ENCODE results near the gene INO80D. TPM values are rescaled to one million over a fixed set of nuclear protein-coding genes. Genes with fewer than 3 reads are reported as not detected.
"Not testable (repeated sequence)": the region's sequence is repeated elsewhere in the genome, so short reads cannot be mapped to it uniquely, and the experiment has no call there.

Gene INO80D
- total RNA-seq, 2 experiments from 2014 or later: 45.3 to 48.9 TPM

DNA sequence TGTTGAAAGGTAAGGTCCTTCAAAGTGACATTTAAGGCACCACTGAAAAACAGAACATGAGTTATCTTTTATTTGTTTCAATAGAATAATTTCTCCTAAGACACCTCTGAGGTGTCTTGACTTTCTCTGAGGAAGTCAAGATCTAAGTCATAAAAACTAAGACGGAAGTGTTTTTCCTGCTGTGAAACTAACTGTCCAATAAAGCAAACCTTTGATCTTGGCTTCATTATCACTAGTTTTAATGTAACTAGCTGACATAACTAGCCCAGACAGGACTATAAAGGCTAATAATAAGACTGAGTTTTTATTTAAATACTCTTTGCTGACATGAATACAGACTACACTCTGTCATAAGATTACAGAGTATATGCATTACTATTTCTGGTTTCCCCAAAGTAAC is 36.6 kb downstream of the INO80D start:
- intact Hi-C loops (cut with DNase I, micrococcal nuclease): no loop called here
- H3K36me3 ChIP-seq (ENCODE audit: insufficient read depth, low read length): peaks cover 34% of the 10 kb centered on the region

DNA sequence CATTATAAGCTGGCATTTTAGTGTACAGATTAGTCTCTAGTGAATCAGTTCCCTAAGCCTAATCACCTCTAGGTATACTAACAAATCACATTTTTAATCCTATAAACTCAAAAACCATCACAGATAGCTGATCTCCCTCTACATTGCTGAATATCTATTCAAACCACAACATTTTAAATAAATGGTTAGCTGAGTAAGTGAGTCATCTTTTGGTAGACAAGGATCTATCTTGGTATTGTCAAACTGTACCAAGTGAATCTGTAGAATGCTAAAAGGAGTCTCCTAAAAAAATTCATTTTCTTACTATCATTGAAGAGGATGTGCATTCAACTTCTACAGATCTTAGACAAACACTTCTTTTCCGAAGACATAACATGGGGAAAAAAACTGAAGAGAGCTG is 40.7 kb downstream of the INO80D start:
- no peaks in the 10 kb centered on the region for H3K27me3 Mint-ChIP-seq
- peaks cover 33% of the 10 kb centered on the region for H3K4me1 Mint-ChIP-seq (ENCODE audit: low read depth)
- Histone ChIP-seq H3K36me3 (ENCODE audit: insufficient read depth, low read length) (peaks cover 58% of the 10 kb centered on the region), H3K4me1 (ENCODE audit: insufficient read depth, low read length) (peaks cover 3% of the 10 kb centered on the region), H3K9me3 (ENCODE audit: control insufficient read depth in 1 of 2, insufficient read depth in 1 of 2, low read length in 2 of 2) (no peaks in the 10 kb centered on the region), H3K27me3 (ENCODE audit: control insufficient read depth in 1 of 2, insufficient read depth in 2 of 2, low read length in 2 of 2) (no peaks in the 10 kb centered on the region), H3K27ac (ENCODE audit: low read depth in 1 of 2, low read length in 2 of 2) (no peak overlapping the region), H3K4me3 (ENCODE audit: low read length) (no peak overlapping the region)
- ATAC-seq (ENCODE audit: poor library complexity): no peak
- no peak for DNase-seq
- H3K36me3 Mint-ChIP-seq (ENCODE audit: low read depth): peaks cover 87% of the 10 kb centered on the region
- intact Hi-C loops (cut with DNase I, micrococcal nuclease): no loop called here
- H3K4me3 Mint-ChIP-seq: no peak overlapping the region
- no peaks in the 10 kb centered on the region for H3K9me3 Mint-ChIP-seq
- peak overlapping the region; percentile 22 for H3K27ac Mint-ChIP-seq
- POLR2A ChIA-PET: interaction anchor here (0.6 kb wide), 1 partner anchor 22 kb away, joined by 4 read pairs; no protein-coding TSS in a partner anchor
- TF ChIP-seq CTCF (IDR thresholded peaks at IDR 0.05): no peak
- CTCF ChIA-PET: interaction anchor here (1.3 kb wide), 1 partner anchor 31 kb away, joined by 4 read pairs; no protein-coding TSS in a partner anchor

More for the DNA sequence above, 36.6 kb downstream of the INO80D start:
- Mint-ChIP-seq H3K27ac (no peak overlapping the region), H3K4me3 (no peak overlapping the region), H3K27me3 (no peaks in the 10 kb centered on the region), H3K36me3 (ENCODE audit: low read depth) (peaks cover 82% of the 10 kb centered on the region), H3K9me3 (no peaks in the 10 kb centered on the region), H3K4me1 (ENCODE audit: low read depth) (peaks cover 20% of the 10 kb centered on the region)
- ChIA-PET POLR2A (interaction anchor here (0.6 kb wide), 1 partner anchor 139 kb away, joined by 3 read pairs; no protein-coding TSS in a partner anchor), CTCF (no interaction called here)
- no peak for ATAC-seq (ENCODE audit: poor library complexity)
- H3K4me1 ChIP-seq (ENCODE audit: insufficient read depth, low read length): no peaks in the 10 kb centered on the region
- no peak for DNase-seq
- H3K4me3 ChIP-seq (ENCODE audit: low read length): no peak overlapping the region
- no peak for TF ChIP-seq CTCF (IDR thresholded peaks at IDR 0.05)
- H3K9me3 ChIP-seq (ENCODE audit: control insufficient read depth in 1 of 2, insufficient read depth in 1 of 2, low read length in 2 of 2): no peaks in the 10 kb centered on the region
- H3K27me3 ChIP-seq (ENCODE audit: control insufficient read depth in 1 of 2, insufficient read depth in 2 of 2, low read length in 2 of 2): no peaks in the 10 kb centered on the region
- no peak overlapping the region for H3K27ac ChIP-seq (ENCODE audit: low read depth in 1 of 2, low read length in 2 of 2)

- H3K4me3 Mint-ChIP-seq: no peak overlapping the region
- DNase-seq: no peak
- ATAC-seq (ENCODE audit: poor library complexity): no peak
- no peak overlapping the region for H3K27ac Mint-ChIP-seq
- H3K4me1 Mint-ChIP-seq (ENCODE audit: low read depth): peaks cover 38% of the 10 kb centered on the region
- no peaks in the 10 kb centered on the region for H3K9me3 ChIP-seq (ENCODE audit: control insufficient read depth in 1 of 2, insufficient read depth in 1 of 2, low read length in 2 of 2)
- TF ChIP-seq CTCF (IDR thresholded peaks at IDR 0.05): no peak
- no peak overlapping the region for H3K27ac ChIP-seq (ENCODE audit: low read depth in 1 of 2, low read length in 2 of 2)
- ChIA-PET CTCF (interaction anchor here (0.7 to 0.8 kb wide), 2 partner anchors 36 to 43 kb away, joined by 3 read pairs; no protein-coding TSS in a partner anchor), POLR2A (no interaction called here)
- no peaks in the 10 kb centered on the region for H3K9me3 Mint-ChIP-seq
- H3K36me3 ChIP-seq (ENCODE audit: insufficient read depth, low read length): peaks cover 66% of the 10 kb centered on the region
- H3K27me3 Mint-ChIP-seq: no peaks in the 10 kb centered on the region
- intact Hi-C loops (cut with DNase I, micrococcal nuclease): no loop called here
- H3K4me1 ChIP-seq (ENCODE audit: insufficient read depth, low read length): peaks cover 3% of the 10 kb centered on the region
- no peak overlapping the region for H3K4me3 ChIP-seq (ENCODE audit: low read length)
- H3K27me3 ChIP-seq (ENCODE audit: control insufficient read depth in 1 of 2, insufficient read depth in 2 of 2, low read length in 2 of 2): no peaks in the 10 kb centered on the region
- H3K36me3 Mint-ChIP-seq (ENCODE audit: low read depth): peaks cover 90% of the 10 kb centered on the region
These were observed 45.4 kb downstream of the INO80D start for GRCh38 chr2:206040525-206040924.

DNA sequence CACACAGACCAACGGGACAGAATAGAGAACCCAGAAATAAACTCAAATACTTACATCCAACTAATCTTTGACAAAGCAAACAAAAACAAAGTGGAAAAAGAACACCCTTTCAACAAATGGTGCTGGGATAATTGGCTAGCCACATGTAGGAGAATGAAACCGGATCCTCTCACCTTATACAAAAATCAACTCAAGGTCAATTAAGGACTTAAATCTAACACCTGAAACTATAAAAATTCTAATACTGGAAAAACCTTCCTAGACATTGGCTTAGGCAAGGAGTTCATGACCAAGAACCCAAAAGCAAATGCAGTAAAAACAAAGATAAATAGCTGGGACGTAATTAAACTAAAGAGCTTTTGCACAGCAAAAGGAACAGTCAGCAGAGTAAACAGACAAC is 50.6 kb downstream of the INO80D start:
- H3K4me3 Mint-ChIP-seq; POLR2A ChIA-PET; DNase-seq; H3K27ac ChIP-seq (ENCODE audit: low read depth in 1 of 2, low read length in 2 of 2); ATAC-seq (ENCODE audit: poor library complexity); intact Hi-C loops (cut with DNase I, micrococcal nuclease); H3K9me3 Mint-ChIP-seq; H3K9me3 ChIP-seq (ENCODE audit: control insufficient read depth in 1 of 2, insufficient read depth in 1 of 2, low read length in 2 of 2); H3K27ac Mint-ChIP-seq; H3K27me3 Mint-ChIP-seq; H3K27me3 ChIP-seq (ENCODE audit: control insufficient read depth in 1 of 2, insufficient read depth in 2 of 2, low read length in 2 of 2); CTCF ChIA-PET; H3K4me3 ChIP-seq (ENCODE audit: low read length); H3K4me1 ChIP-seq (ENCODE audit: insufficient read depth, low read length): not testable (repeated sequence)
- H3K36me3 ChIP-seq (ENCODE audit: insufficient read depth, low read length): peaks cover 46% of the 10 kb centered on the region
- Mint-ChIP-seq H3K36me3 (ENCODE audit: low read depth) (peaks cover 93% of the 10 kb centered on the region), H3K4me1 (ENCODE audit: low read depth) (peaks cover 65% of the 10 kb centered on the region)

DNA sequence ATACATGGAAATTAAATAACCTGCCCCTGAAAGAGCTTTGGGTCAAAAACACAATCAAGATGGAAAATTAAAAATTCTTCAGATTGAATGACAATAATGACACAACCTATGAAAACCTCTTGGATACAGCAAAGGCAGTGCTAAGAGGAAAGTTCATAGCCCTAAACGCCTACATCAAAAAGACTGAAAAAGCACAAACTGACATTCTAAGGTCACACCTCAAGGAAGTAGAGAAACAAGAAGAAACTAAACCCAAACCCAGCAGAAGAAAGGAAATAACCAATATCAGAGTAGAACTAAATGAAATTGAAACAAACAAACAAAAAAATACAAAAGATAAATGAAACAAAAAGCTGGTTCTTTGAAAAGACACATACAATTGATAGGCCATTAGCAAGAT is 52.5 kb downstream of the INO80D start:
- POLR2A ChIA-PET; ATAC-seq (ENCODE audit: poor library complexity); H3K27ac ChIP-seq (ENCODE audit: low read depth in 1 of 2, low read length in 2 of 2); H3K9me3 Mint-ChIP-seq; H3K27me3 Mint-ChIP-seq; H3K4me3 Mint-ChIP-seq; H3K27me3 ChIP-seq (ENCODE audit: control insufficient read depth in 1 of 2, insufficient read depth in 2 of 2, low read length in 2 of 2); intact Hi-C loops (cut with DNase I, micrococcal nuclease); H3K9me3 ChIP-seq (ENCODE audit: control insufficient read depth in 1 of 2, insufficient read depth in 1 of 2, low read length in 2 of 2); DNase-seq; H3K4me3 ChIP-seq (ENCODE audit: low read length); H3K4me1 ChIP-seq (ENCODE audit: insufficient read depth, low read length); CTCF ChIA-PET; H3K27ac Mint-ChIP-seq: not testable (repeated sequence)
- peaks cover 40% of the 10 kb centered on the region for H3K36me3 ChIP-seq (ENCODE audit: insufficient read depth, low read length)
- peaks cover 99% of the 10 kb centered on the region for H3K36me3 Mint-ChIP-seq (ENCODE audit: low read depth)
- H3K4me1 Mint-ChIP-seq (ENCODE audit: low read depth): peaks cover 72% of the 10 kb centered on the region
